Thoracic aorta (tissue), 2 donors: ENCODE data around the gene ENPP6. TPM values are rescaled to one million over a fixed set of nuclear protein-coding genes. Genes with fewer than 3 reads are reported as not detected.

Experiments used
- ATAC-seq: fragments of 150-250 bp; one replicate; pipeline ENCODE4 v1.8.0; 2017; ENCODE audit warnings: low read depth; ENCODE audit not compliant: insufficient number of reproducible peaks, low FRiP score
- DNase-seq: peaks from one replicate; pipeline ENCODE4 v3.0.0-alpha.2; 2020; ENCODE audit warnings: low spot score
- H3K27ac ChIP-seq, 2 donors: fragments of 200-600 bp; sonication (generic); 1 replicate in 1 of 2; 2 replicates in 1 of 2; pipeline ENCODE4 v1.5.1; 2016; ENCODE audit warnings: mild to moderate bottlenecking in 2 of 2, moderate library complexity in 2 of 2
- H3K27me3 ChIP-seq: fragments of 200-600 bp; sonication (generic); replicated peaks from 2 replicates; pipeline ENCODE4 v1.6.0; 2016; ENCODE audit warnings: mild to moderate bottlenecking; ENCODE audit not compliant: insufficient read depth
- H3K36me3 ChIP-seq: fragments of 200-600 bp; sonication (generic); one replicate; pipeline ENCODE4 v1.5.1; 2016
- H3K4me1 ChIP-seq, 2 donors: fragments of 200-600 bp; sonication (generic); 1 replicate in 1 of 2; 2 replicates in 1 of 2; pipeline versions ENCODE4 v1.5.1 to v1.6.0; 2016; ENCODE audit warnings: low read depth in 2 of 2, mild to moderate bottlenecking in 1 of 2; ENCODE audit not compliant: control insufficient read depth in 1 of 2
- H3K4me3 ChIP-seq: fragments of 200-600 bp; sonication (generic); 2 replicates; pipeline ENCODE4 v1.5.1; 2016; ENCODE audit warnings: mild to moderate bottlenecking
- H3K9me3 ChIP-seq: fragments of 200-600 bp; sonication (generic); 2 replicates; pipeline ENCODE4 v1.5.1; 2016
- total RNA-seq, 2 donors: library from RNA; depleted of rRNA; stranded (reverse); fragments of >200 nt; gene quantifications; one replicate each; pipeline versions ENCODE4 v1.1.0 to v1.2.3, GENCODE V29; 2016
- TF ChIP-seq, protein P1 (sequence below): fragments of 200-600 bp; sonication (generic); IDR thresholded peaks from one replicate; pipeline ENCODE4 v1.5.1; 2019; ENCODE audit warnings: antibody characterized with exemption

Gene ENPP6
- total RNA-seq, 2 donors from 2014 or later = 0.27 to 2.0 TPM

DNA sequence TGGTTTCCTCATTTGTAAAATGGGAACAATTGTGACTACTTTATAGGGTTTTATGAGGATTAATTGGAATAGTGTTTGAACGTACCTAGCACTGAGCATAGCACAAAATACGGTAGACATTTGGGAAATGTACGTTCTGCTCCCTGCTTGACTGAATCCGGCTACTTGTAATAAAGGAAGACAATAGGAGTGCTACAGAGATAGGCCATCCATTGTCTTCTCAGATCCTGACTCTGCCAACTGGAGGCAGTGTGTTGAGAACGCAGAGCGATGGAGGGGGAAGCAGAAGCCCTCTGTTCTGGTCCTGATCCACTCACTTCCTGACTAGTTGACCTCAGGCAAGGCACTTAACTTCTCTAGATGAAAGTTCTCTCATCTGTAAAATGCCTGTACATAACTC, 26.4 kb downstream of the ENPP6 start:
- no peak overlapping the region for H3K4me3 ChIP-seq
- H3K9me3 ChIP-seq = no peaks in the 10 kb centered on the region
- DNase-seq (no peak), ATAC-seq (no peak)
- no peak overlapping the region for H3K27ac ChIP-seq
- no peaks in the 10 kb centered on the region for H3K27me3 ChIP-seq
- no peaks in the 10 kb centered on the region for H3K36me3 ChIP-seq
- TF ChIP-seq, protein P1, sequence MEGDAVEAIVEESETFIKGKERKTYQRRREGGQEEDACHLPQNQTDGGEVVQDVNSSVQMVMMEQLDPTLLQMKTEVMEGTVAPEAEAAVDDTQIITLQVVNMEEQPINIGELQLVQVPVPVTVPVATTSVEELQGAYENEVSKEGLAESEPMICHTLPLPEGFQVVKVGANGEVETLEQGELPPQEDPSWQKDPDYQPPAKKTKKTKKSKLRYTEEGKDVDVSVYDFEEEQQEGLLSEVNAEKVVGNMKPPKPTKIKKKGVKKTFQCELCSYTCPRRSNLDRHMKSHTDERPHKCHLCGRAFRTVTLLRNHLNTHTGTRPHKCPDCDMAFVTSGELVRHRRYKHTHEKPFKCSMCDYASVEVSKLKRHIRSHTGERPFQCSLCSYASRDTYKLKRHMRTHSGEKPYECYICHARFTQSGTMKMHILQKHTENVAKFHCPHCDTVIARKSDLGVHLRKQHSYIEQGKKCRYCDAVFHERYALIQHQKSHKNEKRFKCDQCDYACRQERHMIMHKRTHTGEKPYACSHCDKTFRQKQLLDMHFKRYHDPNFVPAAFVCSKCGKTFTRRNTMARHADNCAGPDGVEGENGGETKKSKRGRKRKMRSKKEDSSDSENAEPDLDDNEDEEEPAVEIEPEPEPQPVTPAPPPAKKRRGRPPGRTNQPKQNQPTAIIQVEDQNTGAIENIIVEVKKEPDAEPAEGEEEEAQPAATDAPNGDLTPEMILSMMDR = no peak
- no peaks in the 10 kb centered on the region for H3K4me1 ChIP-seq

DNA sequence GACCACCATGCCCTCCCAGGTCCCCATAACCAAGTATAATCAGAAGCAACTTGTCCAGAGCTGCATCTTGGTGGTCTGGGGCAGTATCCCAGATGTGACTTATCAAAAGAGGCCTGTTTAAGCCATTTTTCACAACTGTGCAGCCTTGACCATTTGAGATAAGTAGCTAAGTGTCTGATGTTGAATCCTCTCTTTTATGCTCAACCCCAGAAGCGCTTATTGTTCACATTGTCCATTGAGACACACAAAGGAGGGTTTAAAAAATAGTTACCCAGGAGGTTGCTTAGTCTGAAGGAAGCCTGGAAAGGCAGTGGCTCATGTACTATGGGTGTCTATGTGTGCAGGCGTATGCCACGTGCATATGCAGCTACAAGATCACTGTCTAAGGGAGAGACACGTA, 27.0 kb downstream of the ENPP6 start:
- Histone ChIP-seq H3K4me1 (no peaks in the 10 kb centered on the region), H3K4me3 (no peak overlapping the region), H3K27ac (no peak overlapping the region), H3K36me3 (no peaks in the 10 kb centered on the region), H3K27me3 (no peaks in the 10 kb centered on the region), H3K9me3 (no peaks in the 10 kb centered on the region)
- TF ChIP-seq, protein P1 = no peak
- ATAC-seq (no peak), DNase-seq (no peak)

DNA sequence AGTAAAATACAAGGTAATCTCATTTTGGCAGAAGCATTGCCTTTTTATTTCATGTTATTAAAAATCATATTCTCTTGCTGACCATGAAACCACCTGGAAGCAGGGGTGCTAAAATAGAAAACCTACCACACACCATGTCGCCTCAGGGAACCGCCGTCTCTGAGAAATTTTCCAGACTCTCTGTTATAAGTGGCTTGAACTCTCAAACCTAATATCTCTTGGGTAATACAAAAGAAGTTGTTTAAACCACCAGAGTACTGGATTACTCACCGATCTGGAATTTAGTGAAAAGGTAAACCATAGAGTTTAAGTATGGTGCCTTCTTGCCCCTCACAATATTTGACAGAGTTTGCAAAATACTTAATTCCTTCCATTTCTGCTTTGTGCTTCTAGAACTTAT, 27.7 kb downstream of the ENPP6 start:
- no peaks in the 10 kb centered on the region for H3K4me1 ChIP-seq
- ATAC-seq (no peak), DNase-seq (no peak)
- H3K27me3 ChIP-seq = no peaks in the 10 kb centered on the region
- no peak overlapping the region for H3K27ac ChIP-seq
- TF ChIP-seq, protein P1 = no peak
- H3K36me3 ChIP-seq = no peaks in the 10 kb centered on the region
- no peaks in the 10 kb centered on the region for H3K9me3 ChIP-seq
- no peak overlapping the region for H3K4me3 ChIP-seq

DNA sequence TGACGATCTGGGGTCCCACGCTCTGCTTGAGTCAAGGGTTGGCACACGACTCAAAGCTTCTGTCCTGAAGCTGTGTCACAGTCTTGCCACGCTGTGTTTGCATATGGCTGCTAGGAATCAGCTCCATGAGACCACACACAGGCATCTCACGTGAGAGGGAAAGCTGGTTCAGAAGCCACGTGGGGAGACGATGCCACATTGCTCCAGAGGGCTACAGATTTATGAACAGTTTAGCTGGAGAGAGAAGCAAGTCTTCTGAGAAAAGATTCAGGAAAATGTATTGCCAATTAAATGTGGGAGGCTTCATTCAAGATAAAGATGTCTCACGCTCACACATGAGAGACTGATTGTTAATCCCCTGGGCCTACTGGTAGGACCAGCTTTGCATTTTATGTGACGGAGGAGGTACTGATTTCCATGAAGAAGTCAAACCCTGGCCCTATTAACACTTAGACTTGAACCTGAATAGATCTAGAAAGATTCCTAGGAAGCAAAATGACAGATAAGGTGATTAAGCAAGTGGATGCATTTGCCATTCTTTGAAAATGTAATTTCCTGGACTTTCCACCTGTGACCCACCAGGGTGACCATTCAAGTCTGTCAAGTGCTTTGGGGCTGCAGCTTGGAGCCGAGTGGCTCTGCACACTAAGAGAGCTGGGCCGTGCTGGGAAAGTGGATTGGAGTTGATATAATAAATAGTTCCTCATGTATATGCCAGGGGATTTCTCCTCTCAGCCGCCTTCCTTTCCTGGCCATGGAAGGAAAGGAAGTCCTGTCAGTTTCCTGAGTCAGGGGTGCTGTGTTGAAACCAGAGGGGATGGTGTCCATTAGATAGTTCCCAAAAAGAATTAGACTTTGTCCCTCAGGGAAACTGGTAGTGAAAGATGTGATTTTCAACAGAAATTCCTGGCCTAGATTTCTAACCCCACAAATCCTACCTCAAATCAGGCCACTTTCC, 29.0 kb downstream of the ENPP6 start:
- Histone ChIP-seq H3K4me3 (no peak overlapping the region), H3K27me3 (no peaks in the 10 kb centered on the region), H3K9me3 (no peaks in the 10 kb centered on the region), H3K36me3 (no peaks in the 10 kb centered on the region), H3K4me1 (no peaks in the 10 kb centered on the region), H3K27ac (no peak overlapping the region)
- no peak for ATAC-seq
- TF ChIP-seq, protein P1 = no peak
- no peak for DNase-seq

DNA sequence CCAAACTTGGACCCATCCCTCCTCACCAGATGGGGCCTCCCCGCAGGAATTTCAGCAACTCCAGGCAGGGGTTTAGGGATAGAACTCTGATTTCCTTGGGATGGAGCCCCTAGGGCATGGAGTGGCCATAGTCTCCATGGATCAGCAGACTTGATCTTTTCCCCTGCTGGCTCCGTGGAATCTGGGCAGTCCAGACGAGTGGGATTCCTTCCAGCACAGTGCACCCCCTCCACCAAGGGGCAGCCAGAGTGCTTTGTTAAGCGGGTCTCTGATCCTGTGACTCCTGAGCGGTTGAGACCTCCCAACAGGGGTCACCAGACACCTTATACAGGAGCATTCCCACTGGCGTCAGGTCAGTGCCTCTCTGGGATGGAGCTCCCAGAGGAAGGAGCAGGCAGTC, 40.4 kb downstream of the ENPP6 start:
- Histone ChIP-seq H3K4me1 (no peaks in the 10 kb centered on the region), H3K36me3 (no peaks in the 10 kb centered on the region), H3K4me3 (no peak overlapping the region), H3K27ac (no peak overlapping the region), H3K9me3 (no peaks in the 10 kb centered on the region), H3K27me3 (no peaks in the 10 kb centered on the region)
- ATAC-seq (no peak), DNase-seq (no peak)
- TF ChIP-seq, protein P1 = no peak
